Parathyroid adenoma (tissue), 2 donors: ENCODE results near the gene TEAD1.

ENCODE experiments used
- H2AFZ ChIP-seq: fragments of 300-600 bp; sonication (generic); one replicate; pipeline ENCODE4 v1.7.0; 2017; ENCODE audit warnings: antibody characterized with exemption, mild to moderate bottlenecking
- H3K27ac ChIP-seq: fragments of 300-600 bp; sonication (generic); one replicate; pipeline ENCODE4 v1.7.0; 2017
- H3K27me3 ChIP-seq: fragments of 300-600 bp; sonication (generic); one replicate; pipeline ENCODE4 v1.7.0; 2017; ENCODE audit warnings: low read length; ENCODE audit not compliant: control insufficient read depth, insufficient read depth
- H3K36me3 ChIP-seq: fragments of 300-600 bp; sonication (generic); one replicate; pipeline ENCODE4 v1.7.0; 2017; ENCODE audit warnings: low read length; ENCODE audit not compliant: control insufficient read depth, insufficient read depth
- H3K4me1 ChIP-seq: fragments of 300-600 bp; sonication (generic); one replicate; pipeline ENCODE4 v1.7.0; 2017; ENCODE audit warnings: control low read depth
- H3K4me2 ChIP-seq: fragments of 300-600 bp; sonication (generic); one replicate; pipeline ENCODE4 v1.7.0; 2017; ENCODE audit warnings: low read length
- H3K4me3 ChIP-seq: fragments of 300-600 bp; sonication (generic); one replicate; pipeline ENCODE4 v1.7.0; 2017; ENCODE audit warnings: low read depth, low read length
- H3K79me2 ChIP-seq: fragments of 300-600 bp; sonication (generic); one replicate; pipeline ENCODE4 v1.7.0; 2017; ENCODE audit warnings: control low read depth
- H3K9ac ChIP-seq: fragments of 300-600 bp; sonication (generic); one replicate; pipeline ENCODE4 v1.7.0; 2017; ENCODE audit warnings: mild to moderate bottlenecking
- H3K9me3 ChIP-seq: fragments of 300-600 bp; sonication (generic); one replicate; pipeline ENCODE4 v1.7.0; 2017; ENCODE audit warnings: low read length; ENCODE audit not compliant: control insufficient read depth
- CTCF ChIP-seq: fragments of 300-600 bp; sonication (generic); IDR thresholded peaks from one replicate; pipeline ENCODE4 v1.7.0; 2017; ENCODE audit warnings: antibody characterized with exemption, mild to moderate bottlenecking
- donor health status: primary hyperparathyroidism.

The TEAD1 gene

GRCh38 chr11:12711496-12711895 lies 37.3 kb downstream of the TEAD1 start:
- H3K79me2 ChIP-seq: peaks cover 31% of the 10 kb centered on the region
- H3K4me2 ChIP-seq: no peak overlapping the region
- H3K27me3 ChIP-seq: no peaks in the 10 kb centered on the region
- H3K9ac ChIP-seq: no peak overlapping the region
- H3K9me3 ChIP-seq: no peaks in the 10 kb centered on the region
- H3K4me1 ChIP-seq: peaks cover 20% of the 10 kb centered on the region
- no peak overlapping the region for H3K4me3 ChIP-seq
- H3K36me3 ChIP-seq: no peaks in the 10 kb centered on the region
- TF ChIP-seq CTCF: no peak
- H3K27ac ChIP-seq: no peak overlapping the region
- no peak overlapping the region for H2AFZ ChIP-seq

- TF ChIP-seq CTCF: no peak
- H3K9me3 ChIP-seq: no peaks in the 10 kb centered on the region
- H3K4me3 ChIP-seq: no peak overlapping the region
- H3K9ac ChIP-seq: no peak overlapping the region
- no peak overlapping the region for H3K27ac ChIP-seq
- H3K27me3 ChIP-seq: no peaks in the 10 kb centered on the region
- H3K36me3 ChIP-seq: no peaks in the 10 kb centered on the region
- H2AFZ ChIP-seq: no peak overlapping the region
- no peak overlapping the region for H3K4me2 ChIP-seq
- H3K79me2 ChIP-seq: peaks cover 30% of the 10 kb centered on the region
- H3K4me1 ChIP-seq: peaks cover 15% of the 10 kb centered on the region
These were observed 37.9 kb downstream of the TEAD1 start for GRCh38 chr11:12712132-12712531.

GRCh38 chr11:12715131-12715530 lies 40.9 kb downstream of the TEAD1 start:
- Histone ChIP-seq H3K9me3 (no peaks in the 10 kb centered on the region), H2AFZ (no peak overlapping the region), H3K36me3 (no peaks in the 10 kb centered on the region), H3K79me2 (peaks cover 23% of the 10 kb centered on the region), H3K4me3 (no peak overlapping the region), H3K4me1 (peaks cover 3% of the 10 kb centered on the region), H3K4me2 (no peak overlapping the region), H3K27me3 (no peaks in the 10 kb centered on the region), H3K27ac (no peak overlapping the region), H3K9ac (no peak overlapping the region)
- TF ChIP-seq CTCF: no peak

- no peak overlapping the region for H3K9ac ChIP-seq
- no peaks in the 10 kb centered on the region for H3K27me3 ChIP-seq
- no peak overlapping the region for H2AFZ ChIP-seq
- H3K4me2 ChIP-seq: no peak overlapping the region
- TF ChIP-seq CTCF: no peak
- no peaks in the 10 kb centered on the region for H3K36me3 ChIP-seq
- peaks cover 17% of the 10 kb centered on the region for H3K79me2 ChIP-seq
- H3K9me3 ChIP-seq: no peaks in the 10 kb centered on the region
- H3K27ac ChIP-seq: no peak overlapping the region
- no peak overlapping the region for H3K4me3 ChIP-seq
- H3K4me1 ChIP-seq: peaks cover 3% of the 10 kb centered on the region
These were observed 41.7 kb downstream of the TEAD1 start for GRCh38 chr11:12715941-12716340.

- Histone ChIP-seq H3K79me2 (peaks cover 13% of the 10 kb centered on the region), H3K36me3 (no peaks in the 10 kb centered on the region), H3K9me3 (no peaks in the 10 kb centered on the region), H3K4me1 (peaks cover 3% of the 10 kb centered on the region), H3K27me3 (no peaks in the 10 kb centered on the region), H3K4me2 (no peak overlapping the region), H3K27ac (no peak overlapping the region), H3K9ac (no peak overlapping the region), H3K4me3 (no peak overlapping the region), H2AFZ (no peak overlapping the region)
- no peak for TF ChIP-seq CTCF
These were observed 42.6 kb downstream of the TEAD1 start for GRCh38 chr11:12716816-12717215.
